ENCODE measurements around the gene NXN.

DNA sequence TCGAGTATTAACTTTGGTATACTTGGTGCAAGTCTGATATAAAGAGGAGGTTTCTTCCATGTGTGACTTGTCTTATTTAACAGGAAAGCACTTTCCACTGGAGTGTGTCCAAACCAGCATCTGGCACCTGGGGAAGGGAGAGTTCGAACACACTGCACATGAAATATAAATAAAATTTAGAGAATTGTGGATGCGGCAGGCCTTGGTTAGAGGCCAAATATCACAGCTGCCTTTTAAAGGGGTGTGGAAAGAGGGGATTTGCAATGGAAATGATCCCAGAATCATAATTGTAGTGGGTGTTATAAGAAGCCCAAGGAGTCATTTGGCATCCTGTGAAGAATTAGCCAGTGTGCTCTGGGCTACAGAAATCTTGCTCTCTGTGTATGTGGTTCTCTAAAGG lies 4.3 kb upstream of the NXN start:
- TF ChIP-seq GATA2 (IDR thresholded peaks at IDR 0.05; ENCODE audit: low read depth, low read length) = no peak
- no peak for TF ChIP-seq GATA3 (IDR thresholded peaks at IDR 0.05; ENCODE audit: low read depth, low read length)
